ENCODE data around the gene EIF2S2.
"Not testable (repeated sequence)": the region's sequence is repeated elsewhere in the genome, so short reads cannot be mapped to it uniquely, and the experiment has no call there.

Gene EIF2S2

GRCh38 chr20:34111702-34112599, at the start of gene EIF2S2:
Gene EIF2S2 (minus strand): TSS chr20:34112243. CDS start chr20:34112110, 133 bp downstream.
- in situ Hi-C loops (cut with HindIII; ENCODE audit: low sequenced_read_pairs) = no loop called here

- in situ Hi-C loops (cut with HindIII; ENCODE audit: low sequenced_read_pairs) = not testable (repeated sequence)
Observed at GRCh38 chr20:34157697-34158096, 45.7 kb upstream of the EIF2S2 start.

GRCh38 chr20:34155836-34156235, 43.8 kb upstream of the EIF2S2 start:
- in situ Hi-C loops (cut with HindIII; ENCODE audit: low sequenced_read_pairs) = no loop called here

GRCh38 chr20:34153169-34153568, 41.1 kb upstream of the EIF2S2 start:
- in situ Hi-C loops (cut with HindIII; ENCODE audit: low sequenced_read_pairs) = not testable (repeated sequence)

GRCh38 chr20:34152073-34152472, 40.0 kb upstream of the EIF2S2 start:
- in situ Hi-C loops (cut with HindIII; ENCODE audit: low sequenced_read_pairs) = not testable (repeated sequence)

GRCh38 chr20:34150306-34151000, 38.4 kb upstream of the EIF2S2 start:
- in situ Hi-C loops (cut with HindIII; ENCODE audit: low sequenced_read_pairs) = no loop called here

GRCh38 chr20:34145280-34145819, 33.3 kb upstream of the EIF2S2 start:
- in situ Hi-C loops (cut with HindIII; ENCODE audit: low sequenced_read_pairs) = no loop called here

- in situ Hi-C loops (cut with HindIII; ENCODE audit: low sequenced_read_pairs) = no loop called here
Observed at GRCh38 chr20:34143951-34144350, 31.9 kb upstream of the EIF2S2 start.

- in situ Hi-C loops (cut with HindIII; ENCODE audit: low sequenced_read_pairs) = no loop called here
Observed at GRCh38 chr20:34142121-34142520, 30.1 kb upstream of the EIF2S2 start.

GRCh38 chr20:34141293-34141692, 29.2 kb upstream of the EIF2S2 start:
- in situ Hi-C loops (cut with HindIII; ENCODE audit: low sequenced_read_pairs) = no loop called here

GRCh38 chr20:34135525-34136275, 23.7 kb upstream of the EIF2S2 start:
- in situ Hi-C loops (cut with HindIII; ENCODE audit: low sequenced_read_pairs) = not testable (repeated sequence)

GRCh38 chr20:34133365-34133860, 21.4 kb upstream of the EIF2S2 start:
- in situ Hi-C loops (cut with HindIII; ENCODE audit: low sequenced_read_pairs) = not testable (repeated sequence)

GRCh38 chr20:34132943-34133342, 20.9 kb upstream of the EIF2S2 start:
- in situ Hi-C loops (cut with HindIII; ENCODE audit: low sequenced_read_pairs) = not testable (repeated sequence)

GRCh38 chr20:34132491-34132890, 20.4 kb upstream of the EIF2S2 start:
- in situ Hi-C loops (cut with HindIII; ENCODE audit: low sequenced_read_pairs) = not testable (repeated sequence)

- in situ Hi-C loops (cut with HindIII; ENCODE audit: low sequenced_read_pairs) = no loop called here
Observed at GRCh38 chr20:34131491-34131890, 19.4 kb upstream of the EIF2S2 start.

GRCh38 chr20:34129518-34130162, 17.6 kb upstream of the EIF2S2 start:
- in situ Hi-C loops (cut with HindIII; ENCODE audit: low sequenced_read_pairs) = no loop called here

GRCh38 chr20:34127792-34128191, 15.7 kb upstream of the EIF2S2 start:
- in situ Hi-C loops (cut with HindIII; ENCODE audit: low sequenced_read_pairs) = no loop called here

GRCh38 chr20:34124469-34125249, 12.6 kb upstream of the EIF2S2 start:
- in situ Hi-C loops (cut with HindIII; ENCODE audit: low sequenced_read_pairs) = no loop called here

GRCh38 chr20:34123309-34123708, 11.3 kb upstream of the EIF2S2 start:
- in situ Hi-C loops (cut with HindIII; ENCODE audit: low sequenced_read_pairs) = no loop called here

Data from DLD1 (cell line).